ENCODE data around the gene ZNF281. TPM values are rescaled to one million over a fixed set of nuclear protein-coding genes. Genes with fewer than 3 reads are reported as not detected.
A peak's percentile ranks its signal among the peaks of the same experiment; 100 is the strongest.

The ZNF281 gene
- total RNA-seq, 1 experiment from 2014 or later = 23.3 TPM

DNA sequence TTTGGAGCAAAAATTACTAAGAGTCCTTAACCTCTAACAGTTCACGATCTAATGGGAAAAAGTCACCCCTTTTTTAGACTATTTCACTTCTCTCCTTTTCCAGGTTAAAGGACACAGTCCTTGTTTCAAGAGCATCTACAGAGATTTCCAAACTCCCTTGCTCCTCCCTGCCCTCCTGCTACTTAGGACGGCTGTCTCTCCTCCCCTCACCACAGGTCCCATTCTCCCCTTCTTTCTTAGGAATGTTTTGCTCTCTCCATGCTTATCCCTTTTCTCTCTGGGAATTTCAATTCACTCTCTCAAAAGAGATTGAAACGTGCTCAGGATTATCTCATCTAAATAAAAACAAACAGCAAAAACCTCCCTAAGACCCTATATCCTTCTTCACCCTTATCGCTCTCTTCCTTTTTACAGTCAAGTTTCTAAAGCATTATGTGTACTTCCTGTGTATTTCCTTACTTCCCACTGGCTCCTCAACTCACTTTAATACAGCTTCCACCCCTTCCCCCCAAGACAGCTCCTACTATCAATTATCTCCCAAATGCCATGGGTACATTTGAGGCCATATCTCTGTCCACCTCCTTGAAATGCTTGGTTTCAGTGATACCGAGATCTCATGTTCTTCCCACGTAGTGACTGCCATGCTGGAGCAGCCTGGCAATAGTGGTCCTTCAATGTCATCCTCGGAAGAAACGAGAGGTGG lies 43.2 kb upstream of the ZNF281 start:
- ChIA-PET CTCF (no interaction called here), POLR2A (no interaction called here), RAD21 (ENCODE audit: low non-redundant PET in 1 of 2, low total read pairs in 2 of 2, uncharacterized antibody in 2 of 2, unreplicated experiment in 2 of 2) (no interaction called here)
- intact Hi-C loops (cut with micrococcal nuclease) = no loop called here
- Histone ChIP-seq H3K4me1 (ENCODE audit: control insufficient read depth in 1 of 2, insufficient read depth in 2 of 2, low read length in 2 of 2) (no peaks in the 10 kb centered on the region), H2AFZ (ENCODE audit: low read depth, low read length, poor library complexity, severe bottlenecking) (peak overlapping the region; percentile 49), H3K36me3 (ENCODE audit: control insufficient read depth in 1 of 2, insufficient read depth in 2 of 2, low read length in 2 of 2) (no peaks in the 10 kb centered on the region), H3K9ac (ENCODE audit: low read length) (no peak overlapping the region), H3K9me2 (ENCODE audit: insufficient read depth) (no peaks in the 10 kb centered on the region), H3K4me3 (replicated peaks in 1 of 2; ENCODE audit: low read depth in 1 of 2, low read length in 2 of 2) (no peak overlapping the region), H4K20me1 (ENCODE audit: insufficient read depth) (no peaks in the 10 kb centered on the region), H3K9me3 (ENCODE audit: control insufficient read depth in 1 of 2, insufficient read depth in 1 of 2, low read depth in 1 of 2, low read length in 2 of 2) (no peaks in the 10 kb centered on the region), H3K4me2 (ENCODE audit: low read length) (no peak overlapping the region), H3K27me3 (ENCODE audit: insufficient read depth, low read length) (no peaks in the 10 kb centered on the region), H3K79me2 (ENCODE audit: insufficient read depth, low read length) (no peaks in the 10 kb centered on the region), H3K27ac (ENCODE audit: low read depth, low read length) (no peak overlapping the region)
- TF ChIP-seq ZFX (IDR thresholded peaks at IDR 0.05) = no peak
- BruUV-seq (replicated peaks) = no TSS peak
- no peak for ATAC-seq
- DNase-seq (ENCODE audit: low read depth, low spot score) = no peak

DNA sequence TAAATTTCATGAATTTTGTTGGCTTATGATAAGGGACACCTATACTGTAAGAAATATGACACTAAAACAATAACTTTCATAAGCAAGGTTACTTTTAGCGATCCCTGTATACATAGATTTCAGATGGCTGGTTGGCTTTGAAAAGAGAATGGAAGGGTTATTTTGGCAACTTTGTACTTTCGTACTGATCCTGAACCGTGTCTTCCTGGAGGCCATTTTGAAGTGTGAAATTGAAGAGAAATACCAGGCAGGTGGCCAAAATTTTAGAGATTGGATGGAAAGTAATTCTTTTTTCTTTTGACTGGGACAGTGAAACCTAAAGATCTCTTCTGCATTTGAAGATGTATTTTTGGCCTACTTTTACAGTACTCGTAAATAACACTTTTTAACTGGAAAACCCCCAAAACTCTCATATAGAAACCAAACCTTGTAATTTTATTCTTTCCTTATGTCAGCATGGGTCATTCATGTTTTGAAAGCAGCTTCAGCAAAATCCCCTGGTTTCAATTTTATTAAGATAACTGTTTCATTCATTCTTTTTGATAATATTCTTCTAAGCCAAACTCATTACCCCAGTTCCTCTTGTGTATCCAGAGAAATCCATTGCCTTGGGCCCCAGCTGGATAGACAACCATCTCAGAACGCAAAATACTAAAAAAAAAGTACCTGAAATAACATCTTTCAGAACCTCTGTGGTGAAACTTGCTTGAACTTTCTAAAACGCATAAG lies 38.4 kb upstream of the ZNF281 start:
- ATAC-seq (no peak), DNase-seq (ENCODE audit: low read depth, low spot score) (no peak)
- Histone ChIP-seq H3K9ac (ENCODE audit: low read length) (no peak overlapping the region), H3K36me3 (ENCODE audit: control insufficient read depth in 1 of 2, insufficient read depth in 2 of 2, low read length in 2 of 2) (no peaks in the 10 kb centered on the region), H3K4me3 (replicated peaks in 1 of 2; ENCODE audit: low read depth in 1 of 2, low read length in 2 of 2) (no peak overlapping the region), H3K27ac (ENCODE audit: low read depth, low read length) (no peak overlapping the region), H3K4me1 (ENCODE audit: control insufficient read depth in 1 of 2, insufficient read depth in 2 of 2, low read length in 2 of 2) (no peaks in the 10 kb centered on the region), H3K9me3 (ENCODE audit: control insufficient read depth in 1 of 2, insufficient read depth in 1 of 2, low read depth in 1 of 2, low read length in 2 of 2) (no peaks in the 10 kb centered on the region), H2AFZ (ENCODE audit: low read depth, low read length, poor library complexity, severe bottlenecking) (no peak overlapping the region), H4K20me1 (ENCODE audit: insufficient read depth) (no peaks in the 10 kb centered on the region), H3K4me2 (ENCODE audit: low read length) (no peak overlapping the region), H3K27me3 (ENCODE audit: insufficient read depth, low read length) (no peaks in the 10 kb centered on the region), H3K79me2 (ENCODE audit: insufficient read depth, low read length) (no peaks in the 10 kb centered on the region), H3K9me2 (ENCODE audit: insufficient read depth) (no peaks in the 10 kb centered on the region)
- ChIA-PET RAD21 (ENCODE audit: low non-redundant PET in 1 of 2, low total read pairs in 2 of 2, uncharacterized antibody in 2 of 2, unreplicated experiment in 2 of 2) (no interaction called here), CTCF (no interaction called here), POLR2A (no interaction called here)
- TF ChIP-seq ATF3 (IDR thresholded peaks at IDR 0.05) (no peak), FOSL1 (IDR thresholded peaks at IDR 0.05; ENCODE audit: low read depth) (no peak), SRF (IDR thresholded peaks at IDR 0.05; ENCODE audit: low read depth) (no peak), TCF7L2 (IDR thresholded peaks at IDR 0.05; ENCODE audit: borderline replicate concordance, extremely low read depth, insufficient read depth, insufficient read length) (no peak), SIN3A (IDR thresholded peaks at IDR 0.05; ENCODE audit: low read depth) (no peak), SP1 (IDR thresholded peaks at IDR 0.05; ENCODE audit: low read depth) (no peak), YY1 (IDR thresholded peaks at IDR 0.05; ENCODE audit: extremely low read depth, insufficient replicate concordance, low read depth, low read length) (no peak)
- TF ChIP-seq, protein P1, sequence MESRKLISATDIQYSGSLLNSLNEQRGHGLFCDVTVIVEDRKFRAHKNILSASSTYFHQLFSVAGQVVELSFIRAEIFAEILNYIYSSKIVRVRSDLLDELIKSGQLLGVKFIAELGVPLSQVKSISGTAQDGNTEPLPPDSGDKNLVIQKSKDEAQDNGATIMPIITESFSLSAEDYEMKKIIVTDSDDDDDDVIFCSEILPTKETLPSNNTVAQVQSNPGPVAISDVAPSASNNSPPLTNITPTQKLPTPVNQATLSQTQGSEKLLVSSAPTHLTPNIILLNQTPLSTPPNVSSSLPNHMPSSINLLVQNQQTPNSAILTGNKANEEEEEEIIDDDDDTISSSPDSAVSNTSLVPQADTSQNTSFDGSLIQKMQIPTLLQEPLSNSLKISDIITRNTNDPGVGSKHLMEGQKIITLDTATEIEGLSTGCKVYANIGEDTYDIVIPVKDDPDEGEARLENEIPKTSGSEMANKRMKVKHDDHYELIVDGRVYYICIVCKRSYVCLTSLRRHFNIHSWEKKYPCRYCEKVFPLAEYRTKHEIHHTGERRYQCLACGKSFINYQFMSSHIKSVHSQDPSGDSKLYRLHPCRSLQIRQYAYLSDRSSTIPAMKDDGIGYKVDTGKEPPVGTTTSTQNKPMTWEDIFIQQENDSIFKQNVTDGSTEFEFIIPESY (IDR thresholded peaks at IDR 0.05; ENCODE audit: extremely low read depth, insufficient replicate concordance, low read length) = no peak
- TF ChIP-seq, protein P2, sequence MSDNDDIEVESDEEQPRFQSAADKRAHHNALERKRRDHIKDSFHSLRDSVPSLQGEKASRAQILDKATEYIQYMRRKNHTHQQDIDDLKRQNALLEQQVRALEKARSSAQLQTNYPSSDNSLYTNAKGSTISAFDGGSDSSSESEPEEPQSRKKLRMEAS (IDR thresholded peaks at IDR 0.05) = no peak
- TF ChIP-seq, protein P3, sequence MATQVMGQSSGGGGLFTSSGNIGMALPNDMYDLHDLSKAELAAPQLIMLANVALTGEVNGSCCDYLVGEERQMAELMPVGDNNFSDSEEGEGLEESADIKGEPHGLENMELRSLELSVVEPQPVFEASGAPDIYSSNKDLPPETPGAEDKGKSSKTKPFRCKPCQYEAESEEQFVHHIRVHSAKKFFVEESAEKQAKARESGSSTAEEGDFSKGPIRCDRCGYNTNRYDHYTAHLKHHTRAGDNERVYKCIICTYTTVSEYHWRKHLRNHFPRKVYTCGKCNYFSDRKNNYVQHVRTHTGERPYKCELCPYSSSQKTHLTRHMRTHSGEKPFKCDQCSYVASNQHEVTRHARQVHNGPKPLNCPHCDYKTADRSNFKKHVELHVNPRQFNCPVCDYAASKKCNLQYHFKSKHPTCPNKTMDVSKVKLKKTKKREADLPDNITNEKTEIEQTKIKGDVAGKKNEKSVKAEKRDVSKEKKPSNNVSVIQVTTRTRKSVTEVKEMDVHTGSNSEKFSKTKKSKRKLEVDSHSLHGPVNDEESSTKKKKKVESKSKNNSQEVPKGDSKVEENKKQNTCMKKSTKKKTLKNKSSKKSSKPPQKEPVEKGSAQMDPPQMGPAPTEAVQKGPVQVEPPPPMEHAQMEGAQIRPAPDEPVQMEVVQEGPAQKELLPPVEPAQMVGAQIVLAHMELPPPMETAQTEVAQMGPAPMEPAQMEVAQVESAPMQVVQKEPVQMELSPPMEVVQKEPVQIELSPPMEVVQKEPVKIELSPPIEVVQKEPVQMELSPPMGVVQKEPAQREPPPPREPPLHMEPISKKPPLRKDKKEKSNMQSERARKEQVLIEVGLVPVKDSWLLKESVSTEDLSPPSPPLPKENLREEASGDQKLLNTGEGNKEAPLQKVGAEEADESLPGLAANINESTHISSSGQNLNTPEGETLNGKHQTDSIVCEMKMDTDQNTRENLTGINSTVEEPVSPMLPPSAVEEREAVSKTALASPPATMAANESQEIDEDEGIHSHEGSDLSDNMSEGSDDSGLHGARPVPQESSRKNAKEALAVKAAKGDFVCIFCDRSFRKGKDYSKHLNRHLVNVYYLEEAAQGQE (IDR thresholded peaks at IDR 0.05; ENCODE audit: low read depth) = no peak
- intact Hi-C loops (cut with micrococcal nuclease) = no loop called here
- BruUV-seq (replicated peaks) = no TSS peak

Measured in HCT116 (cell line).